Stomach smooth muscle (tissue), 2 donors: Measurements from ENCODE around the gene CMTR2.

Source experiments
- H3K27ac ChIP-seq: one replicate; pipeline ENCODE4 v1.7.0; 2013; ENCODE audit warnings: mild to moderate bottlenecking, low read length, inconsistent platforms
- H3K27me3 ChIP-seq, 2 donors: one replicate each; pipeline ENCODE4 v1.7.0; 2013; ENCODE audit warnings: low read length in 2 of 2; ENCODE audit not compliant: insufficient read depth in 2 of 2, control insufficient read depth in 1 of 2
- H3K36me3 ChIP-seq, 2 donors: one replicate each; pipeline ENCODE4 v1.7.0; 2013; ENCODE audit warnings: low read length in 2 of 2; ENCODE audit not compliant: control insufficient read depth in 2 of 2, insufficient read depth in 2 of 2
- H3K4me1 ChIP-seq: one replicate; pipeline ENCODE4 v1.7.0; 2013; ENCODE audit warnings: low read length; ENCODE audit not compliant: control insufficient read depth, insufficient read depth
- H3K4me3 ChIP-seq, 2 donors: one replicate each; pipeline ENCODE4 v1.7.0; 2013; ENCODE audit warnings: low read length in 2 of 2
- H3K9ac ChIP-seq, 2 donors: one replicate each; pipeline ENCODE4 v1.7.0; 2013; ENCODE audit warnings: low read length in 2 of 2, mild to moderate bottlenecking in 1 of 2
- H3K9me3 ChIP-seq, 2 donors: one replicate each; pipeline ENCODE4 v1.7.0; 2013; ENCODE audit warnings: low read length in 2 of 2; ENCODE audit not compliant: control insufficient read depth in 2 of 2
- donor health status: healthy.
- donor health status: Pancreatic carcinoma.

Gene CMTR2

DNA sequence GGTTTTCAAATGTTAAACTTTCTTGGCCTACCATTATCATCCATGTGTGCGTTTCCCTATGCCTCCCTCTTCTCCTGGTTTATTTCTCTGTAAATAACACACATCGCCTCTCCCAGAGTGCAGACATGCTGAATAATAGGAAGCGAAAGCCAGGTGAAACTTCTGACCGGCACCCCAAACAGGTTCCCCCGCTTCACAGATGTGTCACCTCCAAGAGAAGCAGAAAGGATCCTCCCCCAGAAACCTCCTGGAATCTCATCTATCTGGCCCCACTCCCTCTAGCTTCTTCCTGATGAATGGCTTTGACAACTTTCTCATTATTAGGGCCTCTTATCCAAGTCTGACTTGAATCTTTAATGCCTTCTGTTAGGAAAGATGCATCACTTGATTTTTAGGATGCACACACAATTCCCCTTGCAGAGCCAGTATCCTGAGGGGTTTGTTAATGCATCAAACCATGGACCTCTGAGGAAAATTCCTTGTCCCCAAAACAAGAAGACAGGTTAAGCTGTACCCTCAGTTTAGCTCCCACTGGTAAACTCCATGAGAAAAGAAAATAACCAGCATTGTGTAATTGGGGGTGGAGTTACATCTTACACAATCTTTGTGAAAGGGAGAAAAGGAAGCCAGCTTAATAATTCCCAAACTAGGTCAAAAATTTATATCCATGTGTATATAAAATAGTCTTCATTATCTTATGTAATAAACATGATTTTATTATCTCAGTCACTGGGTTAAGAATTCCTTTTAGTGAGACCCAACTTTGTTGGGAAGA lies 38.6 kb downstream of the CMTR2 start:
- H3K27me3 ChIP-seq, result peaks cover 0 to 2% of the 10 kb centered on the region in 2 donors
- peaks cover 1% of the 10 kb centered on the region for H3K4me1 ChIP-seq
- no peak overlapping the region for H3K4me3 ChIP-seq
- no peaks in the 10 kb centered on the region for H3K36me3 ChIP-seq
- no peak overlapping the region for H3K27ac ChIP-seq
- no peak overlapping the region for H3K9ac ChIP-seq
- no peaks in the 10 kb centered on the region for H3K9me3 ChIP-seq

DNA sequence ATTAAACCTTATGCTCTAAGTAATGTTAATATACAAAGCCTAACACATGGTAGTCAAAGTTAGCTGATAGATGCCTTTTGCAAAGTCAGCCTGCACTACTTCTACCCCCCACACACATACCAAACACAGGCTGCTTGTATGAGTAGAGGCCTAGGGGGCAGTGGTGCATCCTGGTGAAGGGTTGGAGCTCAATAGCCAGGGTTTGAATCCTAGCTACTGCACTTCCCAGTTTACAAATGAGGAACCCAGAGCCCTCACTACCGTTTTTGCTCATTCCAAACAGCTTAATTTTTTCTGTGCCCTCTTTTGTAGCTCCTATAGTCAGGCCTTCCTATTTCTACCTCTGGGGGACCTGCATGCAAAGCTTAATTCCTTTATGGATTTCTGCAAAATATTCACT lies 39.8 kb downstream of the CMTR2 start:
- Histone ChIP-seq H3K9me3 (no peaks in the 10 kb centered on the region), H3K27ac (no peak overlapping the region), H3K4me3 (no peak overlapping the region), H3K4me1 (no peaks in the 10 kb centered on the region), H3K36me3 (no peaks in the 10 kb centered on the region), H3K9ac (no peak overlapping the region), H3K27me3 (peaks cover 0 to 2% of the 10 kb centered on the region in 2 donors)

DNA sequence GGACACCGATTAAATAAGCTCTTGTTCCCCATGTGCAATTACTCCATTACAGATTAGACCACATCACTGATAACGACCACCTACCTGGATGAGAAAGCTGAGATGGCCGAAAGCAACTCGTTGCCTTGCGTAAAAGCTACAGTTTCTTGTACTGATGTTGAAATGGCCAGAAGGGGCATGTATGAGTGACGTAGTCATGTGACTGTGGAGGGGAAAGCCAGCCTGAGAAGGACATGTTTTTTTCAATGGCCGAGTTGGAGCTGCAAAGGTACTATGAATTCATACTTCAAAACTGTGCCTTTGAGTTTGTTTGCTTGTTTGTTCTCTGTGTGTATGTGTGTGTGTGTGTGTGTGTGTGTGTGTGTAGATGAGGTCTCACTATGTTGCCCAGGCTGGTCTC lies 41.7 kb downstream of the CMTR2 start:
- Histone ChIP-seq H3K36me3 (no peaks in the 10 kb centered on the region), H3K9me3 (no peaks in the 10 kb centered on the region), H3K4me1 (no peaks in the 10 kb centered on the region), H3K27ac (no peak overlapping the region), H3K4me3 (no peak overlapping the region), H3K9ac (no peak overlapping the region), H3K27me3 (no peaks in the 10 kb centered on the region)

DNA sequence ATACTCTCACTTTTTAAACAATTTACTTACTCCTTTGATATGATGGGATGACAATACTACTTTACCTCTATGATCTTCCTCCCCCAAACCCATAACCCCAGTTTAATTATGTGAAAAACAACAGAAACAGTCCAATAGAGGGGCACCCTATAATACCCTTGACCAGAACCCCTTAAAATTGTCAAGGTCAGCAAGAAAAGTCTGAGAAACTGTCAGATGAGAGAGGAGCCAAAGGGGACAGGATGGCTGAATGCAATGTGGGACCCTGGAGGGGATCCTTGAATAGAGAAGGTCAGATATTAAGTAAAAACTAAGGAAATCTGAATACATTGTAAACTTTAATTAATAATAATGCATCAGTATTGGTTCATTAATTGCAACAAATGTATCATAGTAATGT lies 42.9 kb downstream of the CMTR2 start:
- no peak overlapping the region for H3K9ac ChIP-seq
- no peaks in the 10 kb centered on the region for H3K36me3 ChIP-seq
- no peak overlapping the region for H3K27ac ChIP-seq
- H3K4me1 ChIP-seq, result no peaks in the 10 kb centered on the region
- H3K27me3 ChIP-seq, result no peaks in the 10 kb centered on the region
- H3K4me3 ChIP-seq, result no peak overlapping the region
- no peaks in the 10 kb centered on the region for H3K9me3 ChIP-seq

DNA sequence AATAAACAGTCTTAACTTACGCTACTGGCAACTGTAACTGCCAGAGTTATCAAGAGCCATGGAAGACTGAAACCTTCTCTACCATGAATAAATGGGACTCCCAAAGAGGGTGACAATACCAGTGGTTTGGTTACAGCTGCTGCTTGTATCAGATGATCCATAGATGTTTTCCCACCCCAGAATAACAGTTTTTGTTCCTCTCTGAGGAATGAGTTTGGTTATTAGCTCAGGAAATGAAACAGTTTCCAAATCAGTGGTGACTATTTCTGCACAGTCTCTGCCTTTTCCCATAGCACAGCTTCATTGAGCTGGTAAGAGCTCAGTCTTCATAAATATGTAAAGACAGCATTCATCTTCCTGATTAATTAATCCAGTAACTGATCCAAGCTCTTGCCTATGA lies 44.7 kb downstream of the CMTR2 start:
- H3K9ac ChIP-seq, result no peak overlapping the region
- H3K9me3 ChIP-seq, result no peaks in the 10 kb centered on the region
- H3K27ac ChIP-seq, result no peak overlapping the region
- H3K4me3 ChIP-seq, result no peak overlapping the region
- no peaks in the 10 kb centered on the region for H3K4me1 ChIP-seq
- H3K36me3 ChIP-seq, result no peaks in the 10 kb centered on the region
- H3K27me3 ChIP-seq, result no peaks in the 10 kb centered on the region

DNA sequence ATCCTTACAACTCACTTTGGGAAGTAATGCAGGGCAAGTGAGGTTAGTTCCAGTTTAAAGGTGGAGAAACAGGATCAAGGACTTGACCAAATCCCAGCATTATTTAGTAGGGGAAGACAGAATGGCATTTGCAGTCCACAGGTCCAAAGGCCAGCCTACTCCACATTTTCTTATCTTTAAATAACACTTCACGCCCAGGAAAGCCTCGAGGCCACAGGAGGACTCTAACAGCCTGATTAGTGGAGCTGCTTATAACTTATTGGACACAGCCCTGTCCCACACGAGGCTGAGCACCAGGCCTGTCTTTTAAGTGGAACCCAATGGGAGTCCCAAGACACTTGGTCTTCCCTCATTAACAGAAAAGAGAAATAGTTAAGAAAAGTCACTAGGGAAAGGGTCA lies 46.6 kb downstream of the CMTR2 start:
- Histone ChIP-seq H3K9ac (no peak overlapping the region), H3K9me3 (no peaks in the 10 kb centered on the region), H3K27me3 (no peaks in the 10 kb centered on the region), H3K4me3 (no peak overlapping the region), H3K4me1 (no peaks in the 10 kb centered on the region), H3K27ac (no peak overlapping the region), H3K36me3 (no peaks in the 10 kb centered on the region)

DNA sequence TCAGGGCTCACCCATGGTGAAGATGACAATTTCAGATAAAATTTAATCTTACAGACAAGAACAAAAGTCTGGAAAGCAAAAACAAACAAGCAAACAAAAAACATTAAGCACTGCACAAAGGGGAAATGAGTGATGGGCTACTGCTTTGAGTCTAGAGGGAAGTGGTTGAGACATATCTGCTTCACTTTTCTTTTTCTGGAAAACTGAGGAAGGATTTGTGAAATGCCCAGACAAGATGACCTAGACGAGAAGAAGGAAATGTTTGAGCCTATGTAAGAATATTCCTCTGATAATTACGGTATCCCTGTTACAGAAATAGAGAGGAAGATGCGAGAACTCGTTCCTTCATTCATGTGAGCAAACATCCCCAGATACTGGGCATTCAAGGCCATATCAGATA lies 47.2 kb downstream of the CMTR2 start:
- Histone ChIP-seq H3K9ac (no peak overlapping the region), H3K27ac (no peak overlapping the region), H3K4me3 (no peak overlapping the region), H3K4me1 (no peaks in the 10 kb centered on the region), H3K36me3 (no peaks in the 10 kb centered on the region), H3K27me3 (no peaks in the 10 kb centered on the region), H3K9me3 (no peaks in the 10 kb centered on the region)
